OCI-LY1 (cell line): Measurements from ENCODE around the gene BLCAP.

Experiments used
- H2AFZ ChIP-seq: fragments of 200-600 bp; sonication (generic), shearing (Covaris generic); 2 replicates; pipeline ENCODE4 v1.6.0; 2014; ENCODE audit warnings: antibody characterized with exemption, mild to moderate bottlenecking, low read length
- H3F3A ChIP-seq: fragments of 200-600 bp; sonication (generic), shearing (Covaris generic); 2 replicates; pipeline ENCODE4 v1.6.0; 2014; ENCODE audit warnings: mild to moderate bottlenecking, antibody characterized with exemption, low read length, moderate library complexity; ENCODE audit not compliant: insufficient read depth
- H3K27ac ChIP-seq: fragments of 200-600 bp; sonication (generic); 2 replicates; pipeline ENCODE4 v1.5.1; 2014; ENCODE audit warnings: low read length, mixed run types, mild to moderate bottlenecking, low read depth; ENCODE audit not compliant: poor library complexity, severe bottlenecking
- H3K27me3 ChIP-seq: fragments of 200-600 bp; sonication (generic); 2 replicates; pipeline ENCODE4 v1.6.0; 2014; ENCODE audit warnings: antibody characterized with exemption, mild to moderate bottlenecking, low read length, moderate library complexity; ENCODE audit not compliant: insufficient read depth
- H3K36me3 ChIP-seq: fragments of 200-600 bp; sonication (generic); 2 replicates; pipeline ENCODE4 v1.6.1; 2014; ENCODE audit warnings: mild to moderate bottlenecking, antibody characterized with exemption, low read length, moderate library complexity, mixed read lengths; ENCODE audit not compliant: insufficient read depth
- H3K4me1 ChIP-seq: fragments of 200-600 bp; sonication (generic); 2 replicates; pipeline ENCODE4 v1.5.1; 2014; ENCODE audit warnings: mild to moderate bottlenecking, low read length, moderate library complexity; ENCODE audit not compliant: insufficient read depth, severe bottlenecking
- H3K4me2 ChIP-seq: fragments of 200-600 bp; sonication (generic), shearing (Covaris generic); 2 replicates; pipeline ENCODE4 v1.6.1; 2014; ENCODE audit warnings: low read length
- H3K4me3 ChIP-seq: fragments of 200-600 bp; sonication (generic); 2 replicates; pipeline ENCODE4 v1.5.1; 2014; ENCODE audit warnings: low read length, low read depth, mild to moderate bottlenecking, mixed read lengths; ENCODE audit not compliant: poor library complexity, severe bottlenecking
- H3K79me2 ChIP-seq: fragments of 200-600 bp; shearing (Covaris generic); 2 replicates; pipeline ENCODE4 v1.6.1; 2016; ENCODE audit warnings: mixed run types, low read length, mixed read lengths; ENCODE audit not compliant: insufficient read depth
- H3K9ac ChIP-seq: fragments of 200-600 bp; sonication (generic), shearing (Covaris generic); 2 replicates; pipeline ENCODE4 v1.6.1; 2014; ENCODE audit warnings: mild to moderate bottlenecking, low read length, mixed read lengths
- H3K9me2 ChIP-seq: fragments of 200-600 bp; sonication (generic), shearing (Covaris generic); 2 replicates; pipeline ENCODE4 v1.6.1; 2014; ENCODE audit warnings: low read depth, mild to moderate bottlenecking, low read length, mixed read lengths
- H3K9me3 ChIP-seq: fragments of 200-600 bp; shearing (Covaris generic); 2 replicates; pipeline ENCODE4 v1.6.1; 2014; ENCODE audit warnings: low read length, mixed read lengths
- H4K20me1 ChIP-seq: fragments of 200-600 bp; sonication (generic), shearing (Covaris generic); 2 replicates; pipeline ENCODE4 v1.6.0; 2016; ENCODE audit warnings: mild to moderate bottlenecking, low read length; ENCODE audit not compliant: insufficient read depth
- CTCF ChIP-seq: fragments of 200-600 bp; sonication (generic), shearing (Covaris generic); IDR thresholded peaks from 2 replicates; pipeline ENCODE4 v1.5.1; 2017; ENCODE audit warnings: mild to moderate bottlenecking, antibody characterized with exemption, low read length, moderate library complexity, mixed read lengths
- EZH2 ChIP-seq: fragments of 200-600 bp; sonication (generic), shearing (Covaris generic); IDR thresholded peaks from 2 replicates; pipeline ENCODE4 v1.8.0; 2017; ENCODE audit warnings: borderline replicate concordance, mixed run types, mild to moderate bottlenecking, antibody characterized with exemption, low read length, moderate library complexity, mixed read lengths

BLCAP gene

GRCh38 chr20:37526238-37526838 lies 1.3 kb downstream of the BLCAP start:
- 0 out of 2 replicates have a peak, but pooled peaks cover 8% of the 10 kb centered on the region for H3K79me2 ChIP-seq
- 0 out of 2 replicates have a peak, but pooled peaks cover 2% of the 10 kb centered on the region for H3K36me3 ChIP-seq
- no peaks in the 10 kb centered on the region for H3F3A ChIP-seq
- H3K4me2 ChIP-seq, result peak overlapping the region; percentile 86
- H4K20me1 ChIP-seq, result no peaks in the 10 kb centered on the region; the same call in 1 of the 2 replicates
- H3K4me3 ChIP-seq, result peak overlapping the region; percentile 97
- H3K27ac ChIP-seq, result no peak overlapping the region
- peaks cover 29% of the 10 kb centered on the region for H3K4me1 ChIP-seq
- no peaks in the 10 kb centered on the region for H3K9me2 ChIP-seq
- TF ChIP-seq CTCF (no peak), EZH2 (no peak)
- no peaks in the 10 kb centered on the region for H3K27me3 ChIP-seq
- H2AFZ ChIP-seq, result no peak overlapping the region
- H3K9me3 ChIP-seq, result no peaks in the 10 kb centered on the region
- H3K9ac ChIP-seq, result peak overlapping the region; percentile 76

GRCh38 chr20:37525810-37526209 lies 1.9 kb downstream of the BLCAP start:
- TF ChIP-seq EZH2, result no peak
- H3K36me3 ChIP-seq, result 0 out of 2 replicates have a peak, but pooled peaks cover 7% of the 10 kb centered on the region
- H3K9ac ChIP-seq, result no peak overlapping the region; the same call in 1 of the 2 replicates
- no peaks in the 10 kb centered on the region for H3K9me3 ChIP-seq
- no peaks in the 10 kb centered on the region for H3F3A ChIP-seq
- H3K9me2 ChIP-seq, result no peaks in the 10 kb centered on the region
- peak overlapping the region; percentile 86; the same call in 1 of the 2 replicates for H3K4me2 ChIP-seq
- no peaks in the 10 kb centered on the region; the same call in 1 of the 2 replicates for H4K20me1 ChIP-seq
- H3K27me3 ChIP-seq, result no peaks in the 10 kb centered on the region
- H2AFZ ChIP-seq, result no peak overlapping the region
- H3K4me3 ChIP-seq, result peak overlapping the region; percentile 97
- 0 out of 2 replicates have a peak, but pooled peaks cover 8% of the 10 kb centered on the region for H3K79me2 ChIP-seq
- H3K4me1 ChIP-seq, result peaks cover 29% of the 10 kb centered on the region
- H3K27ac ChIP-seq, result no peak overlapping the region

- H3F3A ChIP-seq, result no peaks in the 10 kb centered on the region
- no peak for TF ChIP-seq CTCF
- no peak for TF ChIP-seq EZH2
- no peaks in the 10 kb centered on the region; the same call in 1 of the 2 replicates for H4K20me1 ChIP-seq
These were observed 2.6 kb downstream of the BLCAP start for GRCh38 chr20:37524859-37525708.

More at GRCh38 chr20:37524859-37525708, 2.6 kb downstream of the BLCAP start:
- no peaks in the 10 kb centered on the region for H3K9me3 ChIP-seq
- H3K27ac ChIP-seq, result no peak overlapping the region
- H3K4me2 ChIP-seq, result peak overlapping the region; percentile 86; the same call in 1 of the 2 replicates
- no peak overlapping the region for H2AFZ ChIP-seq
- H3K4me1 ChIP-seq, result peaks cover 29% of the 10 kb centered on the region
- 0 out of 2 replicates have a peak, but pooled peaks cover 8% of the 10 kb centered on the region for H3K79me2 ChIP-seq
- no peak overlapping the region; the same call in 1 of the 2 replicates for H3K9ac ChIP-seq
- H3K27me3 ChIP-seq, result no peaks in the 10 kb centered on the region
- H3K36me3 ChIP-seq, result 0 out of 2 replicates have a peak, but pooled peaks cover 9% of the 10 kb centered on the region
- H3K4me3 ChIP-seq, result no peak overlapping the region
- no peaks in the 10 kb centered on the region for H3K9me2 ChIP-seq
